NCI-H1048 (cell line): ENCODE results near the gene TIFAB.

Experiments used
- DNase-seq: peaks from one replicate; lab custom pipeline; 2025; lab: John Stamatoyannopoulos, UW

The TIFAB gene

DNA sequence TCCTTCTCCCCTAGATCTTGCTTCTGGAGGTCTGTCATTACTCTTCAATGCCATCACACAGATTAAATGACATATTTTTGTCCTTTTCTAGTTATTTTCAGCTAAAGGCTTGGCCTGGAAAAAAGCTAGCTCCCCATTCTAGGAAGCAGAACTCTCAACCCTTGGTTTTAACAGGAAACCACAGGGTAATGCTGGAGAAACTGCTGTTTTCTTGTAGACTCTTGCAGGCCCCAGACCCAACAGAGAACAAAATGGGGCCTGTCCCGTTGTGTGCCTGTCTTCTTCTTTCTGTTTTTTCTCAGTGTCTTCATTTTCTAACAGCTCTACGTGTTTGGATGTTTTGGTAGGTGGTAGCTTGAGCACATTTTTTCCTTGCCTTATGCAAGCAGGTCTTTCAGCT lies 26.5 kb downstream of the TIFAB start:
- no peak for DNase-seq

DNA sequence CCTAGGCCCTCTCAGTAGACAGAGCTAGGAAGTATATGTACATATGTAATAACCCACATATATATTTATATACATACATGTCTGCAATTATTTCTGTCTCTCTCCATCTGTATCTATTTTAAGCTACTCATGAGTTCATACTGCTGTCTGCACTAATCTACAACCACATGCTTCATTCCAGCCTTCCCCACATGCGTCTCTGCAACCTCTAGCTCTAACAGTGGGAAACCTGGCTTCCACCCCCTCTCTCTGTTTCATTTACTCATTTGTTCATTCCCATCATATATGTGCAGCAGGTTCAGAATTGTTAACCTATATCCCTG lies 28.3 kb downstream of the TIFAB start:
- DNase-seq: no peak

DNA sequence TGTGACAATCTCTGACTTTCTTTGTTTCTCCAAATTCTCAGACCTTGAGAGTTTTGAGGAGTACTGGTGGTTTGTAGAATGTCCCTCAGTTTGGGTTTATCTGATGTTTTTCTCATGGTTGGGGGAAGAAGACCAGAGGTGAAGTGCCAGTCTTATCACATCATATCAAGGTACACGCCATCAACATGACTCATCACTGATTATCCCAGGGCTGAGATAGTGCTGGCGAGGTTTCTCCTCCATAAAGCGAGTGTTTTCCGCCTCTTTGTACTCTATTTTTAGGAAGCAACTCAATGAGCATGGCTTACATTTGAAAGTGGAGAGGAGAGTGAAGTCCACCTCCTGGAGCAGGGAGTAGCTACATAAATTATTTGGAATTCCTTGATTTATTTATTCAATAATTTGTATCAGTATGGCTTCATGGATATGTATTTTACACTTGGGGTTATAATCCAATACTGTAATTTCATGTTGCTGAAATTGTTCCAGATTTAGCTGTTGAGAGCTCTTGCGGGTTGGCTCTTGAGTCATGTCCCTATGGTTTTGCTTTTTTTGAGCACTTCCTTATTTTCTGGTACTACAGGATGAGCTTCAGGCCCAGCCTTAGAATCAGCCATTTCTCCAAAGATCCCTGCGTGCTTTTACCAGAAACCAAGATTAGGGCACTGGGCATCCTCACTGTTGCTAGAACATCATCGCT lies 28.9 kb downstream of the TIFAB start:
- no peak for DNase-seq

DNA sequence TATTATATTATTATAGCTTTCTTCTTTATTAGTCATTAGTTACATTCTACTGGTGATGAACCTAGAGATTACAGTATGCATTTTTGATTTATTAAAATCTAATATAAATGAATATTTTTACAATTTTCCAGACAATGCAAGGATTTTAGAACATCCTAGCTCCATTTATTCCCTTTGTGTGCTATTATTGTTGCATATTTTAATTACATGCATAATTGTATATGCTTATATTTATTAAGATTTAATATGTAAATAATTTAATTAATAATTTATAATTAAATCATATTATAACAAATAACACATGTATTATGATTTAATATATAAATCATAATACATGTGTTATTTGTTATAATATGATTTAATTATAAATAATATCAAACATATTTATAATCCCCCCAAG lies 29.7 kb downstream of the TIFAB start:
- DNase-seq: no peak

DNA sequence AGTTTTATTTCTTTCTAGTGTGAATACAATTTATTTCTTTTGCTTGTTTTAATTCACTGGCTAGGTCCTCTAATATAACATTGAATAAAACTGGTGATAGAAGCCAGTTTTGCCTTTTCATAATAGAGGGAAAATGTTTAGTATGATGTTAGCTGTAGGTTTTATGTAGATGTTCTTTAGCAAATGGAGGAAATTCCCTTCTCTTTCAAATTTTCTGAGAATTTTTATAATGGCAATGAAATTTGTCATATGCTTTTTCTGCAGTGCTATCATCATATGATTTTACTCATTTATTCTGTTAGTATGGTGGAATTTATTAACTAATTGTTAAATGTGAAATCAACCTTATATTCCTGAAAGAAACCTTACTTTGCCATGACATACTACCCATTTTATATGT lies 35.1 kb downstream of the TIFAB start:
- no peak for DNase-seq

DNA sequence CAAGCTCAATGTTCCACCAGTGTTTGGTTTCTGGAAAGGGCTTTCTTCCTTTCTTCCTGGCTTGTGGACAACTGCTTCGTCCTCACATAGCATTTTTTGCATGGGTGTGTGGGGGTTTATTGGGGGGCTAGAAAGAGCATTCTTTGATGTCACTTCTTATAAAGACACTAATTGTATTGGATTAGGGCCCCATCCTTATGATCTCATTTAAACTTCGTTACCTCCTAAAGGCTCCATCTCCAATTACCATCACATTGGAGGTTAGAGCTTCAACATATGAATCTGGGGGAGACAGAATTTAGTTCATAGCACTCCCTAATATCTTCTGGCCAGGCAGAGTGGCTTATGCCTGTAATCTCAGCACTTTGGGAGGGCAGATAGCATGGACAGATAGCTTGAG lies 47.1 kb downstream of the TIFAB start:
- no peak for DNase-seq

DNA sequence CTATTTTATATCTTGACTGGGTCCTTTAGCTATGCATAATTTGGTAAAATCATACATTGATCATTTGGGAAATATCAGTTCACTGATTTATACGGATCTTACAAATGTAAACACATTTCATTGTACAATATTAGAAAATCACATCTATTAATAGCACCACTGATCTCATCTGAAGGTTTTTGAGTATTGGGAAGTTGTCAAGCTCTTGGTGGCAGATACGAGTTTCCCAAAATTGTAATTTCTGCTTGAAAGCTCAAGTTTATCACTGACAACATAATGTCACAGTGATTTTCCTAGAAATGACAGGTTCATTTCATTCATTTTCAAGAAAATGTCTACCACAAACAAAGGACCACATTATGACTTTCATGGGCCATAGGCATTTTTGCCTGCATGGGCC lies 50.1 kb downstream of the TIFAB start:
- DNase-seq: no peak

DNA sequence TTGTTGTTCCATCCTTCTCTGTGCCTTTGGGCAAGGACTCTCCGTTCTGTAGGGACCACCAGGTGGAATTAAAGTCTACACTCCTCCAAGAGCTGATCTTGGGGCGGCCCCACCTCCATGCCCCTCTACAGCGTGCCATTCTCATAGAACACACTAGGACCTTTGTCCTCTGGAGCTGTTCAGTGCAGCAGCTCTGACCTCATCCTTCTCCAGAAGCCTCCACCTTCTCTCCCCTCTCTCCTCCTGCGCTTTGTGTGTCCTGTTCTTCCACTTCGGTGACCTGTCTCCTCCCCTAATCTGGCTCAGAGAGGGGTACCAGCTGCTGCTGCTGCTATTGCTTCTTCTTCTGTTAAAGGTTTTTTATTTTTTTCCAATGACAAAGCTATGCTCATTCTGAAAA lies 51.3 kb downstream of the TIFAB start:
- no peak for DNase-seq

DNA sequence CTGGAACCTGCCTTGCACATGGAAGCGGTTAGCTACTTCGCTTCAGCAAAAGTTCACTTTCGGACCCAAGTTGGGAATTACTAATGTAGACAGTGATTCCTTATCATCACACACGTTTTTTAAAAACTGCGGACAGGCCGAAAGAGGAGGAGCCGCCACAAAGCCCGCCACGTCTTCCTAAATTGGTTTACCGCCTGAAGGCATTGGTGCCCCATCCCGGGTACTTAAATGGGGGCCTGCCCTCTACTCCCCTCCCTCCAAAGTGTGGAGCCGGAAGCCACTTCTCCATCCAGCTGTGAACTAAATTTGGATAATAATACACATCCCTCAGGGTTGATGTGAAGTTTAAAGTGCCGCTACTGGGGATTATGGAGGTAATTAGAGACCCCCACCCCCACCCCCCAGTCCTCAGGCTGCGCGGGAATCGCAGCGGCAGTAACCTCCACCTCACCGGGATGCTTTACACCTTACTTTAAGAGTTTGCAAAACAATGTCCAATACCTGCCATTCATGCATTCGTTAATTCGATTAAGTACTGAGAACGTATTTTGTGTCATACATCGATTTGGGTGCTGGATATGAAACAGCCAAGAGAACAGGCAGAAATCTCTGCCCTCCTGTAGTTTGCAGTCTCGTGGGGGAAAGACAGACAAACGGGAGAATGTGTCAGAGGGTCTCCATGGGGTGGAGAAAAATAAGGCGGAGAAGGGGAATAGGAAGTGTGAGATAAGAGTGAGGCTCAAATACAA lies 52.2 kb downstream of the TIFAB start:
- DNase-seq: no peak

DNA sequence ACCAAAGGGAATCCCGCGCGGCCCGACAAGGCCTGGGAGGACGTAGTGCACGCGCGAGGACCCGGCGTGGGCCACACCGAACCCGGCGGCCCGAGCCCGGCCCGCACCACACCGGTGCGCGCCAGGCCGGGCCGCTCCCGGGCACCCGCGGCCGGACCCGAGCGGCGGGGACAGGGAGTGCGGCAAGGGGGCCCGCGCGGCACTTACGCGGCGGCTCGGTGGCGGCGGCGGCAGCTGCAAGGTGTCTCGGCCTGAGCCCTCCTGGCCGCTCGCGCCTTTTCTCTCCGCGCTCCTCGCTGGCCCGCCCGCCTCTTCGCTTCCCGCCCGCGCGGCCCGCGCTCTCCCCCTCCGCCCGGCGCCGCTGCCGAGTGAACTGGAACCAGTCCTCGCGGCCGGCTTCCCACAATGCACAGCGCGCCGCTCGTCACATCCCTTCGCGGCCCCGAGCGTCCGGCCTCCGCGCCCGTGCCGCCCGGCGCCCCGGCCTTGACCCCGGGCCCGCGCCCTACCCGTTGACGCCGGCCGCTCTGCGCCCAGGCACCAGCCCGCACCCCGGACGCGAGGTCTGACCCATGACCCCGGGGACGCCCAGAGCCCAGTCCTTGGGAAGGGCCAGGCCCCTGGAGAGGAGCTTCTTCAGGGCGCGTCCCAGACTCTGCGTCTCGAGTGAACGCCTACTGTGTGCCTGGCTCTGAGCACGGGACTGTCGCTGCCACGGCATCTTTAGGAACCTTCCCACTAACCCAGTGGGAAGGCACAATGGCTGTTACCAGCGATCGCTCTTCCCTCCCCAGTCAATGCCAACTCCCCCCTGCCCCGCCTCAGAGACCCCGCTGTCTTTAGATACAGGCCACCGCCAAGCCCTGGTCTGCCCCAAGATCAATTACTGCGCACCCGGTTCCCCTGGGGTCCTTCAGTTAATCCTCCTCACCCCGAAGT lies 53.0 kb downstream of the TIFAB start, which contains the start of gene MACROH2A1:
Gene MACROH2A1 (minus strand): TSS at position 377 of the 939 bp plus-strand sequence. CDS start 10,138 bp downstream, outside the sequence.
- DNase-seq: peak; percentile 43

DNA sequence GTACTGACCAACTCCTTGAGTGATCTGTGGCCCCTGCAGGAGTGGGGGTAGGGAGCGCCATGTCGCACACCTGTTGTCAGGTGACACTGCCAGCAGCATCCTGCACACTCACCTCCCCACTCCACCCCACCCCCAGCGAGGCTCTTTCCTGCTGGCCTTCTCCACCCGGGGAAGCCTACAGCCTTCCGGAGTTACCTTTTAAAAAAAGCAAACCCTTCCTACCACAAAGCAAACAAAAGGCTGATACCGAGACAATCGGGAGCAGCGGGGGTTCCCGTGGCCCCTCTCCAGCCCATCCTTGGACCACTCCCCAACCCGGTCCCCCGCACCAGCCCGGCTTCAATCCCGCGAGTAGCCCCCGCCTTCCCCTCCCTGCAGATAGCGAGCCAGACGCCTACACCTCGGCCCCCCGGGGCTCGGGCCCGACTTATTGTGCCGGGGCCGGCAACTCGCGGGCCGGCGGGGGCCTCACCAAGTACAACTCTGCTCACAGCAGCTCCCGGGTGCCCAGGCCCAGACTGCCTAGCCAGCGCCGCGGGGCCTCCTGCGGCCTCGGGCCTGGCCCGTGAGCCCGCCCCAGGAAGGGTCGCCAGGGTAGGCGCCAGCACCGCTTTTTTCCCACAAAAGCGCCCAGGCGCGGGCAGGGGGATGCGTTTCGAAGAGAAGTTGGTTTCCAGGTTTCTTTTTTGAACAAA lies 53.8 kb downstream of the TIFAB start:
- DNase-seq: no peak
